IMR-90 (cell line): ENCODE results near the gene CCNC. TPM values are rescaled to one million over a fixed set of nuclear protein-coding genes. Genes with fewer than 3 reads are reported as not detected.

ENCODE experiments used
- ATAC-seq: fragments of 200-7000 bp; cut with Tn5 transposase; 2 replicates; pipeline ENCODE4 v1.9.1; 2020; ENCODE audit warnings: low read depth, mild to moderate bottlenecking, moderate library complexity
- BruUV-seq: library from RNA; stranded (reverse); fragments of 400-500 nt; replicated peaks from 2 replicates; lab custom pipeline; 2021; lab: Mats Ljungman, UMichigan
- CTCF ChIA-PET: fragments of 300-600 bp; formaldehyde crosslinking; extraction: SDS; loops from one replicate; lab custom pipeline; 2021; ENCODE audit warnings: antibody characterized with exemption; lab: Yijun Ruan, JAX
- POLR2A ChIA-PET: fragments of 300-600 bp; sonication (Branson Sonifier 250); formaldehyde crosslinking; loops from one replicate; lab custom pipeline; 2022; ENCODE audit warnings: antibody characterized with exemption; ENCODE audit not compliant: unreplicated experiment; lab: Charles Lee
- DNase-seq: peaks from one replicate; pipeline ENCODE4 v3.0.0; 2013
- H2AFZ ChIP-seq: replicated peaks from 2 replicates; pipeline ENCODE3; 2013; ENCODE audit warnings: low read length, mild to moderate bottlenecking; ENCODE audit not compliant: poor library complexity
- H2AK5ac ChIP-seq: 2 replicates; pipeline ENCODE4 v1.6.1; 2013; ENCODE audit warnings: low read depth, low read length, inconsistent platforms
- H2AK9ac ChIP-seq: replicated peaks from 2 replicates; pipeline ENCODE3; 2013; ENCODE audit warnings: mild to moderate bottlenecking, low read depth, low read length, moderate library complexity; ENCODE audit not compliant: poor library complexity
- H2BK120ac ChIP-seq: 2 replicates; pipeline ENCODE4 v1.6.1; 2013; ENCODE audit warnings: low read depth, low read length, inconsistent platforms
- H2BK15ac ChIP-seq: 3 replicates; pipeline ENCODE4 v1.6.1; 2013; ENCODE audit warnings: low read depth, low read length, inconsistent platforms
- H2BK20ac ChIP-seq: 2 replicates; pipeline ENCODE4 v1.6.1; 2013; ENCODE audit warnings: low read depth, mild to moderate bottlenecking, inconsistent platforms, low read length, moderate library complexity
- H2BK5ac ChIP-seq: 2 replicates; pipeline ENCODE4 v1.6.1; 2013; ENCODE audit warnings: mild to moderate bottlenecking, low read depth, low read length, inconsistent platforms; ENCODE audit not compliant: poor library complexity, severe bottlenecking
- H3K14ac ChIP-seq: replicated peaks from 2 replicates; pipeline ENCODE4 v1.6.1; 2013; ENCODE audit warnings: low read depth, low read length, inconsistent platforms
- H3K18ac ChIP-seq: 2 replicates; pipeline ENCODE4 v1.6.1; 2013; ENCODE audit warnings: low read depth, low read length, control low read depth
- H3K23ac ChIP-seq: 2 replicates; pipeline ENCODE4 v1.6.1; 2013; ENCODE audit warnings: low read depth, low read length, inconsistent platforms
- H3K27ac ChIP-seq: 2 replicates; pipeline ENCODE4 v1.5.1; 2013; ENCODE audit warnings: mild to moderate bottlenecking, control low read depth, low read length; ENCODE audit not compliant: insufficient read depth
- H3K27me3 ChIP-seq: 2 replicates; pipeline ENCODE4 v1.6.1; 2013; ENCODE audit warnings: low read length; ENCODE audit not compliant: control insufficient read depth, insufficient read depth
- H3K36me3 ChIP-seq: 2 replicates; pipeline ENCODE4 v1.6.1; 2013; ENCODE audit warnings: low read length, mixed read lengths; ENCODE audit not compliant: control insufficient read depth, insufficient read depth
- H3K4ac ChIP-seq: 2 replicates; pipeline ENCODE4 v1.6.1; 2013; ENCODE audit warnings: low read depth, low read length, inconsistent platforms
- H3K4me1 ChIP-seq: 2 replicates; pipeline ENCODE4 v1.6.1; 2013; ENCODE audit warnings: low read length, mixed read lengths; ENCODE audit not compliant: control insufficient read depth, insufficient read depth
- H3K4me2 ChIP-seq: 2 replicates; pipeline ENCODE4 v1.6.1; 2013; ENCODE audit warnings: low read depth, mild to moderate bottlenecking, control low read depth, low read length, moderate library complexity
- H3K4me3 ChIP-seq: 2 replicates; pipeline ENCODE4 v1.5.1; 2013; ENCODE audit warnings: low read depth, mild to moderate bottlenecking, control low read depth, low read length, moderate library complexity; ENCODE audit not compliant: insufficient read depth
- H3K56ac ChIP-seq: 2 replicates; pipeline ENCODE4 v1.6.1; 2013; ENCODE audit warnings: low read length, inconsistent platforms; ENCODE audit not compliant: insufficient read depth; ENCODE audit errors: extremely low read depth
- H3K79me1 ChIP-seq, 2 experiments: 2 replicates each; pipeline ENCODE4 v1.6.1; 2013; ENCODE audit warnings: low read length in 2 of 2, inconsistent platforms in 1 of 2, low read depth in 1 of 2
- H3K9ac ChIP-seq: 2 replicates; pipeline ENCODE4 v1.6.1; 2013; ENCODE audit warnings: low read depth, low read length, control low read depth
- H3K9me1 ChIP-seq: 2 replicates; pipeline ENCODE4 v1.6.1; 2013; ENCODE audit warnings: low read length, inconsistent platforms; ENCODE audit not compliant: insufficient read depth
- H3K9me3 ChIP-seq: 2 replicates; pipeline ENCODE4 v1.6.1; 2013; ENCODE audit warnings: low read length; ENCODE audit not compliant: control insufficient read depth, insufficient read depth
- H4K20me1 ChIP-seq: 2 replicates; pipeline ENCODE4 v1.6.1; 2013; ENCODE audit warnings: low read length, inconsistent platforms; ENCODE audit not compliant: insufficient read depth
- H4K5ac ChIP-seq: 2 replicates; pipeline ENCODE4 v1.6.1; 2013; ENCODE audit warnings: mild to moderate bottlenecking, low read depth, low read length, control low read depth
- H4K8ac ChIP-seq, 2 experiments: 2 replicates each; pipeline ENCODE4 v1.6.1; 2013; ENCODE audit warnings: low read depth in 2 of 2, low read length in 2 of 2, control low read depth in 1 of 2, inconsistent platforms in 1 of 2
- H4K91ac ChIP-seq: 2 replicates; pipeline ENCODE4 v1.6.1; 2013; ENCODE audit warnings: low read depth, low read length, inconsistent platforms; ENCODE audit not compliant: insufficient read depth
- CEBPB ChIP-seq: IDR thresholded peaks from 2 replicates; pipeline ENCODE4 v1.6.1; 2012; ENCODE audit warnings: low read depth, low read length, improper control_type of control experiment
- CHD1 ChIP-seq: IDR thresholded peaks from 2 replicates; pipeline ENCODE4 v1.6.1; 2012; ENCODE audit warnings: low read depth, low read length, improper control_type of control experiment
- FOS ChIP-seq: fragments of 150-350 bp; IDR thresholded peaks from 2 replicates; pipeline ENCODE4 v1.6.1; 2016; ENCODE audit warnings: low read depth, low read length
- MXI1 ChIP-seq: IDR thresholded peaks from 2 replicates; pipeline ENCODE4 v1.6.1; 2012; ENCODE audit warnings: low read depth, mild to moderate bottlenecking, low read length, moderate library complexity, borderline replicate concordance
- RFX5 ChIP-seq: IDR thresholded peaks from 2 replicates; pipeline ENCODE4 v1.8.0; 2012; ENCODE audit warnings: low read depth, mild to moderate bottlenecking, low read length, moderate library complexity
- WGBS, 2 experiments: methylation state at CpG; one replicate each; pipeline versions ENCODE4 v1.1.5 to v1.1.7; 2013; ENCODE audit warnings: missing lambda C conversion rate in 2 of 2; ENCODE audit not compliant: insufficient read length in 1 of 2; ENCODE audit errors: extremely low coverage in 2 of 2; 5-methylcytosine and 5-hydroxymethylcytosine counted together
- dilution Hi-C: fragments of 300-500 bp; cut with HindIII; formaldehyde crosslinking; loops from one replicate; pipeline ENCODE4 v1.14.3; 2018; ENCODE audit warnings: low sequenced_read_pairs; ENCODE audit not compliant: unreplicated experiment
- in situ Hi-C: fragments of 300-500 bp; cut with MboI; formaldehyde crosslinking; loops from 3 replicates; pipeline ENCODE4 v1.14.3; 2019; ENCODE audit warnings: low sequenced_read_pairs, inconsistent platforms, mixed read lengths
- intact Hi-C: fragments of 100-400 bp; cut with micrococcal nuclease; formaldehyde crosslinking; loops from 2 replicates; pipeline ENCODE4 v1.10.0; 2022
- polyA plus RNA-seq, 3 experiments: library from polyadenylated mRNA; depleted of rRNA; stranded (reverse); fragments of >200 nt; gene quantifications; 2 replicates each; pipeline ENCODE4 v1.2.3, GENCODE V29; 2012; ENCODE audit warnings: low replicate concordance in 1 of 3
- total RNA-seq: library from RNA; depleted of rRNA; stranded (reverse); fragments of >200 nt; gene quantifications from 2 replicates; pipeline ENCODE4 v1.2.3, GENCODE V29; 2012

Gene CCNC
- total and polyA plus RNA-seq, 2 of the 4 experiments (the other 2 are of a cell fraction): 30.1 to 95.7 TPM

- no peak overlapping the region for H4K5ac ChIP-seq
- H2BK20ac ChIP-seq: no peak overlapping the region
- no peak for TF ChIP-seq MXI1
- TF ChIP-seq RFX5: no peak
- no peak for TF ChIP-seq CHD1
- TF ChIP-seq CEBPB: no peak
- no peak for TF ChIP-seq FOS
- H2AK9ac ChIP-seq: no peak overlapping the region
- H4K91ac ChIP-seq: no peak overlapping the region
- CTCF ChIA-PET: no interaction called here
- H3K4me1 ChIP-seq: peaks cover 8% of the 10 kb centered on the region; the same call in 1 of the 2 replicates
- H2AK5ac ChIP-seq: no peak overlapping the region
- POLR2A ChIA-PET: no interaction called here
- H3K9me1 ChIP-seq: no peaks in the 10 kb centered on the region
- no peak overlapping the region for H3K9ac ChIP-seq
- H3K36me3 ChIP-seq: peaks cover 12% of the 10 kb centered on the region
- no peak overlapping the region for H2AFZ ChIP-seq
- no peak overlapping the region for H3K56ac ChIP-seq
- no peaks in the 10 kb centered on the region for H3K27me3 ChIP-seq
- no peak overlapping the region for H3K4ac ChIP-seq
- no peak overlapping the region for H2BK15ac ChIP-seq
- no peak overlapping the region for H3K4me3 ChIP-seq
- in situ Hi-C loops (no loop called here), dilution Hi-C loops (no loop called here), intact Hi-C loops (no loop called here)
- peaks cover 3% of the 10 kb centered on the region in 2 experiments; a peak in 1 of 4 replicates for H3K79me1 ChIP-seq
- H4K20me1 ChIP-seq: no peaks in the 10 kb centered on the region
- WGBS, 2 experiments: no CpG with 5 or more reads among the region's 1 CpG
- no peak overlapping the region for H3K14ac ChIP-seq
- DNase-seq (no peak), ATAC-seq (no peak)
- no peak overlapping the region for H2BK120ac ChIP-seq
- H2BK5ac ChIP-seq: no peak overlapping the region
- BruUV-seq: no TSS peak
- H3K18ac ChIP-seq: no peak overlapping the region
- H4K8ac ChIP-seq: no peak overlapping the region
- no peaks in the 10 kb centered on the region for H3K9me3 ChIP-seq
- H3K27ac ChIP-seq: no peak overlapping the region
- H3K4me2 ChIP-seq: no peak overlapping the region
- H3K23ac ChIP-seq: no peak overlapping the region
These were observed 70.0 kb downstream of the CCNC start for GRCh38 chr6:99498421-99498820.
